GM19328 (cell line): ENCODE measurements around the gene PCDHGB4.
"Not testable (repeated sequence)": the region's sequence is repeated elsewhere in the genome, so short reads cannot be mapped to it uniquely, and the experiment has no call there.

Source experiments
- ATAC-seq: cut with Tn5 transposase; IDR thresholded peaks from one replicate; pipeline ENCODE4 v1.9.1; 2021; ENCODE audit warnings: mild to moderate bottlenecking, moderate library complexity; ENCODE audit not compliant: unreplicated experiment

The PCDHGB4 gene

GRCh38 chr5:141366016-141366896 is 21.2 kb upstream of the PCDHGB4 start:
- no peak for ATAC-seq

GRCh38 chr5:141369994-141370848 is 17.3 kb upstream of the PCDHGB4 start, which contains the start of gene PCDHGB3:
Gene PCDHGB3 (plus strand): TSS chr5:141370242. CDS start chr5:141370395, 153 bp downstream.
- peak; percentile 65 for ATAC-seq

- no peak for ATAC-seq
Observed at GRCh38 chr5:141371572-141372475, 15.7 kb upstream of the PCDHGB4 start.

- no peak for ATAC-seq
Observed at GRCh38 chr5:141373673-141374317, 13.7 kb upstream of the PCDHGB4 start, which contains the start of gene PCDHGA6. Gene PCDHGA6 (plus strand): TSS chr5:141373891. CDS start chr5:141374084, 193 bp downstream.

GRCh38 chr5:141374627-141375026 is 12.9 kb upstream of the PCDHGB4 start:
- no peak for ATAC-seq

- not testable (repeated sequence) for ATAC-seq
Observed at GRCh38 chr5:141375444-141376155, 11.9 kb upstream of the PCDHGB4 start.

- no peak for ATAC-seq
Observed at GRCh38 chr5:141382469-141383294, 4.8 kb upstream of the PCDHGB4 start, which contains the start of gene PCDHGA7. Gene PCDHGA7 (plus strand): TSS chr5:141382742. CDS start chr5:141382900, 158 bp downstream.

GRCh38 chr5:141383345-141383744 is 4.2 kb upstream of the PCDHGB4 start:
- no peak for ATAC-seq

- ATAC-seq = no peak
Observed at GRCh38 chr5:141384471-141385267, 2.8 kb upstream of the PCDHGB4 start.

- ATAC-seq = no peak
Observed at GRCh38 chr5:141388661-141389060, 1.2 kb downstream of the PCDHGB4 start.

GRCh38 chr5:141389153-141390042 is 1.9 kb downstream of the PCDHGB4 start:
- ATAC-seq = no peak

GRCh38 chr5:141392429-141393198 is 5.1 kb downstream of the PCDHGB4 start, which contains the start of gene PCDHGA8:
Gene PCDHGA8 (plus strand): TSS chr5:141392633. CDS start chr5:141392814, 181 bp downstream.
- ATAC-seq = no peak

GRCh38 chr5:141393267-141393666 is 5.8 kb downstream of the PCDHGB4 start:
- no peak for ATAC-seq

- ATAC-seq = not testable (repeated sequence)
Observed at GRCh38 chr5:141394401-141395187, 7.1 kb downstream of the PCDHGB4 start.
